Measurements from ENCODE around the gene CRX.

The CRX gene

GRCh38 chr19:47832723-47833122 is 11.0 kb downstream of the CRX start:
- DNase-seq = no peak
- TF ChIP-seq EZH2phosphoT487 (IDR thresholded peaks at IDR 0.05; ENCODE audit: low read length) (no peak), CTCF (IDR thresholded peaks at IDR 0.05; ENCODE audit: low read length) (no peak), EZH2 (optimal IDR thresholded peaks at IDR 0.05; ENCODE audit: low read depth, low read length) (no peak)

GRCh38 chr19:47836038-47836437 is 14.3 kb downstream of the CRX start:
- Histone ChIP-seq H3F3A (ENCODE audit: insufficient read depth, low read length) (no peaks in the 10 kb centered on the region), H3K27me3 (replicated peaks; ENCODE audit: insufficient read depth, low read length) (peaks cover 53% of the 10 kb centered on the region), H3K4me2 (ENCODE audit: low read depth, low read length) (no peak overlapping the region), H3K27ac (ENCODE audit: low read length) (no peak overlapping the region), H4K20me1 (ENCODE audit: insufficient read depth, low read length) (no peaks in the 10 kb centered on the region), H3K9me2 (replicated peaks; ENCODE audit: insufficient read depth, low read length) (no peaks in the 10 kb centered on the region), H3K4me3 (ENCODE audit: low read length) (no peak overlapping the region), H2AFZ (ENCODE audit: low read length) (no peak overlapping the region), H3K9me3 (replicated peaks; ENCODE audit: insufficient read depth, low read length) (no peaks in the 10 kb centered on the region), H3K9ac (ENCODE audit: low read length) (no peak overlapping the region), H3K79me2 (ENCODE audit: low read length) (no peaks in the 10 kb centered on the region), H3K36me3 (replicated peaks; ENCODE audit: insufficient read depth, low read length) (no peaks in the 10 kb centered on the region), H3K4me1 (ENCODE audit: low read length) (no peaks in the 10 kb centered on the region)
- no peak for TF ChIP-seq EZH2phosphoT487 (IDR thresholded peaks at IDR 0.05; ENCODE audit: low read length)
- no peak for TF ChIP-seq EZH2 (optimal IDR thresholded peaks at IDR 0.05; ENCODE audit: low read depth, low read length)
- no peak for DNase-seq

More at GRCh38 chr19:47832723-47833122, 11.0 kb downstream of the CRX start:
- Histone ChIP-seq H3K36me3 (replicated peaks; ENCODE audit: insufficient read depth, low read length) (no peaks in the 10 kb centered on the region), H3K4me2 (ENCODE audit: low read depth, low read length) (no peak overlapping the region), H3K4me1 (ENCODE audit: low read length) (no peaks in the 10 kb centered on the region), H3K4me3 (ENCODE audit: low read length) (no peak overlapping the region), H3K27ac (ENCODE audit: low read length) (no peak overlapping the region), H2AFZ (ENCODE audit: low read length) (no peak overlapping the region), H3K9me3 (replicated peaks; ENCODE audit: insufficient read depth, low read length) (no peaks in the 10 kb centered on the region), H3F3A (ENCODE audit: insufficient read depth, low read length) (no peaks in the 10 kb centered on the region), H4K20me1 (ENCODE audit: insufficient read depth, low read length) (no peaks in the 10 kb centered on the region), H3K79me2 (ENCODE audit: low read length) (no peaks in the 10 kb centered on the region), H3K27me3 (replicated peaks; ENCODE audit: insufficient read depth, low read length) (peaks cover 54% of the 10 kb centered on the region), H3K9me2 (replicated peaks; ENCODE audit: insufficient read depth, low read length) (no peaks in the 10 kb centered on the region), H3K9ac (ENCODE audit: low read length) (no peak overlapping the region)

- Histone ChIP-seq H3K9me3 (replicated peaks; ENCODE audit: insufficient read depth, low read length) (no peaks in the 10 kb centered on the region), H3K27ac (ENCODE audit: low read length) (no peak overlapping the region), H3K79me2 (ENCODE audit: low read length) (no peaks in the 10 kb centered on the region), H3K27me3 (replicated peaks; ENCODE audit: insufficient read depth, low read length) (peaks cover 59% of the 10 kb centered on the region), H4K20me1 (ENCODE audit: insufficient read depth, low read length) (no peaks in the 10 kb centered on the region), H3K36me3 (replicated peaks; ENCODE audit: insufficient read depth, low read length) (no peaks in the 10 kb centered on the region), H3K9me2 (replicated peaks; ENCODE audit: insufficient read depth, low read length) (no peaks in the 10 kb centered on the region), H3K4me1 (ENCODE audit: low read length) (no peaks in the 10 kb centered on the region), H3K4me3 (ENCODE audit: low read length) (no peak overlapping the region), H3K9ac (ENCODE audit: low read length) (no peak overlapping the region), H3K4me2 (ENCODE audit: low read depth, low read length) (no peak overlapping the region), H3F3A (ENCODE audit: insufficient read depth, low read length) (no peaks in the 10 kb centered on the region), H2AFZ (ENCODE audit: low read length) (no peak overlapping the region)
- DNase-seq = no peak
- TF ChIP-seq EZH2phosphoT487 (IDR thresholded peaks at IDR 0.05; ENCODE audit: low read length) (no peak), EZH2 (optimal IDR thresholded peaks at IDR 0.05; ENCODE audit: low read depth, low read length) (no peak), CTCF (IDR thresholded peaks at IDR 0.05; ENCODE audit: low read length) (no peak)
These were observed 17.7 kb downstream of the CRX start for GRCh38 chr19:47839411-47839810.

GRCh38 chr19:47839913-47840312 is 18.2 kb downstream of the CRX start:
- Histone ChIP-seq H3K4me2 (ENCODE audit: low read depth, low read length) (no peak overlapping the region), H3K27ac (ENCODE audit: low read length) (no peak overlapping the region)

More at GRCh38 chr19:47839913-47840312, 18.2 kb downstream of the CRX start:
- H3K79me2 ChIP-seq (ENCODE audit: low read length) = no peaks in the 10 kb centered on the region
- H2AFZ ChIP-seq (ENCODE audit: low read length) = no peak overlapping the region
- H3K9me3 ChIP-seq (replicated peaks; ENCODE audit: insufficient read depth, low read length) = no peaks in the 10 kb centered on the region
- no peaks in the 10 kb centered on the region for H4K20me1 ChIP-seq (ENCODE audit: insufficient read depth, low read length)
- H3K9me2 ChIP-seq (replicated peaks; ENCODE audit: insufficient read depth, low read length) = no peaks in the 10 kb centered on the region
- H3K27me3 ChIP-seq (replicated peaks; ENCODE audit: insufficient read depth, low read length) = peaks cover 58% of the 10 kb centered on the region
- no peak overlapping the region for H3K9ac ChIP-seq (ENCODE audit: low read length)
- H3F3A ChIP-seq (ENCODE audit: insufficient read depth, low read length) = no peaks in the 10 kb centered on the region
- no peak overlapping the region for H3K4me3 ChIP-seq (ENCODE audit: low read length)
- DNase-seq = no peak
- TF ChIP-seq CTCF (IDR thresholded peaks at IDR 0.05; ENCODE audit: low read length) (no peak), EZH2 (optimal IDR thresholded peaks at IDR 0.05; ENCODE audit: low read depth, low read length) (no peak), EZH2phosphoT487 (IDR thresholded peaks at IDR 0.05; ENCODE audit: low read length) (no peak)
- H3K36me3 ChIP-seq (replicated peaks; ENCODE audit: insufficient read depth, low read length) = no peaks in the 10 kb centered on the region
- no peaks in the 10 kb centered on the region for H3K4me1 ChIP-seq (ENCODE audit: low read length)
